GM12873 (cell line): ENCODE data around the gene IGFBP3.

Experiments used
- TF ChIP-seq, protein P1 (sequence below): IDR thresholded peaks from 2 replicates; pipeline ENCODE4 v1.5.1; 2012; ENCODE audit warnings: low read depth, mild to moderate bottlenecking, moderate library complexity, low read length, control low read depth; ENCODE audit not compliant: insufficient read depth; ENCODE audit errors: missing control alignments

Gene IGFBP3

DNA sequence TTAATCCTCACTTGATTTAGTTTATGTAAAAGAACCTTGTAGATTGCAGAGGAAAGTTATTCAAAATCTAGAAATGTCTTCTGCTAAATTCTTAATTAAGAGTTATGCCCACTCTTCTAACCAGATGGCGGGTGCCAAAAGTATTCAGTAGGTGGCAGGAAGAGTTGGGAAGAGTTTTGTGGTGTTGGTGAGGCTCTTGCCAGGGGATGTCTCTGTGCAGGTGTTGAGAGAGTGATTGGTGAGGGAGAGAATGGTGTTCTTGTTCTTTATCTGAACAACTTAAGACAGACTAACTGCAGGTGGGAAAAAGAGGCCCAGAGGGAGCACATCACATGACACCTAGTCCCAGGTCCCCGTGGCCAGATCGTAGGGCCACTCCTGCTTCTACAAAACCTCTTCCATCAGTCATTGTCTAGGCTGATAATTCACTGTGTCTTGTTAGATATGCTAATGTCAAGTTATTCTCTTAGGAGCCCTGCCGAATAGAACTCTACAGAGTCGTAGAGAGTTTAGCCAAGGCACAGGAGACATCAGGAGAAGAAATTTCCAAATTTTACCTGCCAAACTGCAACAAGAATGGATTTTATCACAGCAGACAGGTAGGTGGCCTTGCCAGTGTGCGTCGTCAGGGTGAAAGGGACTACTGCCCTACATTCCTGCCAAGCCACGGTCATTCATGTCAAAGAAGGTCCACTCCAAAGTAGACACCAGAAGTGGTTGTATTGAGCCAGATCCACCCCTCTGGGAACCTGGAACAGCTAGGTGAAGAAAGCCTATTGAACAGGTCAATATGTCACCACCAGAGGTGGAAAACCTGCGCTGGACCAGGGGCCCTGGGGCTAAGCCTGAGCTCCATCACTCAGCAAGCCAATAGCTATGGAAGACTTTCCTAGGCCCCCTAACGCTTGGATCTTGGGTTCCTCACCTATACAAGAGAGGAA, 29.3 kb downstream of the IGFBP3 start:
- TF ChIP-seq, protein P1, sequence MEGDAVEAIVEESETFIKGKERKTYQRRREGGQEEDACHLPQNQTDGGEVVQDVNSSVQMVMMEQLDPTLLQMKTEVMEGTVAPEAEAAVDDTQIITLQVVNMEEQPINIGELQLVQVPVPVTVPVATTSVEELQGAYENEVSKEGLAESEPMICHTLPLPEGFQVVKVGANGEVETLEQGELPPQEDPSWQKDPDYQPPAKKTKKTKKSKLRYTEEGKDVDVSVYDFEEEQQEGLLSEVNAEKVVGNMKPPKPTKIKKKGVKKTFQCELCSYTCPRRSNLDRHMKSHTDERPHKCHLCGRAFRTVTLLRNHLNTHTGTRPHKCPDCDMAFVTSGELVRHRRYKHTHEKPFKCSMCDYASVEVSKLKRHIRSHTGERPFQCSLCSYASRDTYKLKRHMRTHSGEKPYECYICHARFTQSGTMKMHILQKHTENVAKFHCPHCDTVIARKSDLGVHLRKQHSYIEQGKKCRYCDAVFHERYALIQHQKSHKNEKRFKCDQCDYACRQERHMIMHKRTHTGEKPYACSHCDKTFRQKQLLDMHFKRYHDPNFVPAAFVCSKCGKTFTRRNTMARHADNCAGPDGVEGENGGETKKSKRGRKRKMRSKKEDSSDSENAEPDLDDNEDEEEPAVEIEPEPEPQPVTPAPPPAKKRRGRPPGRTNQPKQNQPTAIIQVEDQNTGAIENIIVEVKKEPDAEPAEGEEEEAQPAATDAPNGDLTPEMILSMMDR = no peak

DNA sequence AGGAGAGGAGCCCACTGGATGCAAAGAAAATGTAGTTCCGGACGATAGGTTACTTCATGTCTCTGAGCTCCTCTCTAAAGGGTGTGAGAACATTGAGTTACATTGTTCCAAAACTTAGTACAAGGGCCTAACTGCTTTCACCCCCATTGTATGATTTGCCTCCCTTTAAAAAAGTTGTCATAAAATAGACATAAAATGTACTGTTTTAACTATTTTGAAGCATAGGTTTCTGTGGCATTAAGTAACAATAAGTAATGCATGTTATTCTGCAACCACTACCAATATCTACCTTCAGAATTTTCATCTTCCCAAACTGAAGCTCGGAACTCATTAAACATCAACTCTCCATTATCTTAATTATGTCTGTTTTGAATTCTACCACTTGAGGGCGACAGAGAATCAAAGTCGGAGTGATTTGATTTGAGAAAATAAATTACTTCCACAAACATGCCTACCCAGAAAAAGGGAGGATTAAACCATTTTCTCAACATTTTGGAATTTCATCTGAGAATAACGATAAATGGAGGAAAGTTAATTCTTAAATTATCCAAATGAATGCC, 30.1 kb downstream of the IGFBP3 start:
- TF ChIP-seq, protein P1 = peak; percentile 47

DNA sequence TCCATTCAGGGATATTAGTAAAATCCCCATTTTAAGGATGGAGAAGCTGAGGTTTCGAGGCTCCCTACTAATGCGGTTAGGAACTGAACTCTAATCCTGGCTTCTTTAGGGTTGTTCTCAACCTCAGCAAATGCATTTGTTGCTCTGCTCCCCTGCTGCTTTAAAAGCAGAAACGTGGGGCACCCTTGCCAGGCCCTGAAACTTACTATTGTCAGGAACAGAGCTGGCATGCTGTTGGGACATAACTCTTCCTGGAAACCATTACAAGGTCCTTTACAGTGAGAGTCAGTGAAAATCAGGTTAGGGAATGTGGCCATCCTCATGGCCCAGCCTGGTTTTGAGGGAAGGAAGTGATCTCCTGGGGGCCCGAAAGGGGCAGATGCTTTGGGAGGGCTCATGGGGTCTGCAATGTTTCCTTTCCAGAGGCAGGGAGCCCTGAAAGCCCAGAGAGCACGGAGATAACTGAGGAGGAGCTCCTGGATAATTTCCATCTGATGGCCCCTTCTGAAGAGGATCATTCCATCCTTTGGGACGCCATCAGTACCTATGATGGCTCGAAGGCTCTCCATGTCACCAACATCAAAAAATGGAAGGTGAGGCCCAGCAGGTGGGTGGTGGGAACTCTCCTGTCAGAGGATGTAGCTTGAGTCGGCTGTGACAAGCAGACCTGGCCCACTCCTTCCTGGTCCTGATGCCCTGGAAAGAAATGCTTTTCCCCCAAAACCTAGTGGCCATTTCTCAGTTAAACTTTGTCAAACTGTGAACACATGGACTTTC, 30.8 kb downstream of the IGFBP3 start:
- TF ChIP-seq, protein P1 = peak; percentile 2

DNA sequence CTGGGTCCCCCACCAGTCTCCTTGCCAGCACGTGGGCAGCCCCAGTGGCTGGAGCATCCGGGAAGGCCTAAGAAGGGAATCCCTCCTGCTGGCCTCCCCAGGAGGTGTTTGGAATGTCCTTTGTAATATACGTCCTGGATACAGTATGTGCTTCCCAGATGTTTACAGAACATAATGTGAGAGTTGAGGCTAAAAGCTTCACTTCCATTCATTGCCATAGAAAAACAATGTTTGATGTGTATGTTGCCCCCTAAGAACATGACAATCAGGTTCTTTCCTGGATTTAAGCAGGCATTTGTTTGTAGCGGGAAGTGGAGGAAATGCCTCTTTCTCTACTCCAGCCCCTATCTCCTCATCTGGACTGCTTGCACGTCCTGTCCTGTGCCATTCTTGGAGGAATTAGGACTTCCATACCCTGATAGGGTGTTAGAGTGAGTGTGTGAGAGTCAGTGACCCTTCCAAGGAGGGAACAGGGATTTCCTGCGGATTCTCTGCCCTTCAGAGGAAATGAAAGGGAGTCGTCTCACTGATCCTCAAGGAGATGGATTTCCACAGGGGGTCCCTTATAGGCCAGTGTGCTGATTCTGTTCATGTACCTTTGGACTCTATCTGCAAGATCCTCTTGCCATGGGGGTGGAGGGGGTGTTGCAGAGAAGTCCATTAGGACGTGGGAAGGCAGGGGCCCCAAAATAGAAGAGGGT, 31.6 kb downstream of the IGFBP3 start:
- TF ChIP-seq, protein P1 = no peak

DNA sequence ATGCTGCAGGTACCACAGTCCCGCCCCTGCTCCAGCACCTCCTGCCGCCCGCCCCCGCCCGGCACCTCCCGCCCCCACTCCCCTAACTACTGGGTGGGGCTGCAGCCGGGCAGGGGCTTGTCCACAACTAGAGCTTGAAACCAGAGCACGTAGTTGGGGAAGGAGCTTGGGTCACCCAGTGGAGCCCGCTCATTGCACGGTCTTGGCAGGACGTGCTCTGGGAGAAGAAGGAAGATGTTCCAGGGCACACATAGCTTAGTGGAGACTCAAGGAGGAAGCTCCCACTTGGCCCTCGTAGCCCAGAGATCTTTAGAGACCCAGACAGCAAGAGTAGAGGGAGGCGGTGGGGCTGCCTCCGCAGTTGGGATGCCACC, 32.1 kb downstream of the IGFBP3 start:
- TF ChIP-seq, protein P1 = no peak

DNA sequence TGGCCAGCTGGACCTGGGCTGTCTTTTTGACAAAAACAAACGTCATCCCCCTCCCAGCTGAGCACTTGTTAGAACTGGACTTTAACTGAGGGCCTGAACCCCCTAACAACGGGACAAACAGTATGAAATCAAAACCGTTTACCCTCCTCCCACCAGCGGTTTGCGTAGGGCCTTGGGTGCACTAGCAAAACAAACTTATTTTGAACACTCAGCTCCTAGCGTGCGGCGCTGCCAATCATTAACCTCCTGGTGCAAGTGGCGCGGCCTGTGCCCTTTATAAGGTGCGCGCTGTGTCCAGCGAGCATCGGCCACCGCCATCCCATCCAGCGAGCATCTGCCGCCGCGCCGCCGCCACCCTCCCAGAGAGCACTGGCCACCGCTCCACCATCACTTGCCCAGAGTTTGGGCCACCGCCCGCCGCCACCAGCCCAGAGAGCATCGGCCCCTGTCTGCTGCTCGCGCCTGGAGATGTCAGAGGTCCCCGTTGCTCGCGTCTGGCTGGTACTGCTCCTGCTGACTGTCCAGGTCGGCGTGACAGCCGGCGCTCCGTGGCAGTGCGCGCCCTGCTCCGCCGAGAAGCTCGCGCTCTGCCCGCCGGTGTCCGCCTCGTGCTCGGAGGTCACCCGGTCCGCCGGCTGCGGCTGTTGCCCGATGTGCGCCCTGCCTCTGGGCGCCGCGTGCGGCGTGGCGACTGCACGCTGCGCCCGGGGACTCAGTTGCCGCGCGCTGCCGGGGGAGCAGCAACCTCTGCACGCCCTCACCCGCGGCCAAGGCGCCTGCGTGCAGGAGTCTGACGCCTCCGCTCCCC, 32.7 kb downstream of the IGFBP3 start, which contains the start of gene IGFBP1:
Gene IGFBP1 (plus strand): TSS at position 304 of the 808 bp plus-strand sequence. CDS start 165 bp downstream, at position 469.
- TF ChIP-seq, protein P1 = no peak
